ENCODE measurements around the gene IL20RB. TPM values are rescaled to one million over a fixed set of nuclear protein-coding genes. Genes with fewer than 3 reads are reported as not detected.

Gene IL20RB
- total RNA-seq, 1 donor, result 2.2 TPM

DNA sequence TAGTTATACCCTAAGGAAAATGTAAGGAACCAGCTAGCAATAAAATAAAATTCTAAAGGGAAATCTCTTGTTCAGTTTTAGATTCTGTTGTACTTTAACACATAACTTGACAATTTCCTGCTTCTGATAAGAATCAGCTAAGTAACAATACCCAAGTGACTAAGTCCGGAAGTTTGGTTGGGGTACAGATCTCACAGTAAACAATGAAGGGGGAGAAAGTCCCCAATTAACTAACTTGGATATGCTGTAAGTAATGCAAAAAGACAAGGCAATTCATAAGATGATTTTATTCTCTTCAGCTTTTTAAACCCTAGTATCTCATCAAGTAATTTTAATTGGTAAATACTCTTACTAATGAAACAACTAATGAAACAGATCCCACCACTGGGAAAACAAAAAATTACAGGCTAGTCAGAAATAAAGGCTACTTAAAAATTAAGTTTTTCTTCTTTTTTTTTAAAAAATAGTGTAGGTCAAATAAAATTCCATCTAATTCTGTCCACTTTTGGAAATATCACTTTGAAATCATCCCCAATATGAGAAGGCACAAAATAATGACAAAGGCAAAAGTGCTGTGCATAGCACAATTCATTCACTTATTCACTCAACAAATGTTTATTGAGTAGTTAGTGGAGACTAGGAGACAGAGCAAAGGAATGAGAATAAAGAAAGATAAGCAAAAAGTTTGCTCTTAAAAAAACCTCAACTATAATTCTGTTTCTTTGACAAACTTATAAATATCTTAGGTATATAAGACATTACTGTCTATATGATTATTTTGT is 37.8 kb upstream of the IL20RB start:
- no peak for DNase-seq (ENCODE audit: low read depth)
- no peak overlapping the region for H3K4me3 ChIP-seq (ENCODE audit: low read depth, low read length)
- TF ChIP-seq, protein P1, sequence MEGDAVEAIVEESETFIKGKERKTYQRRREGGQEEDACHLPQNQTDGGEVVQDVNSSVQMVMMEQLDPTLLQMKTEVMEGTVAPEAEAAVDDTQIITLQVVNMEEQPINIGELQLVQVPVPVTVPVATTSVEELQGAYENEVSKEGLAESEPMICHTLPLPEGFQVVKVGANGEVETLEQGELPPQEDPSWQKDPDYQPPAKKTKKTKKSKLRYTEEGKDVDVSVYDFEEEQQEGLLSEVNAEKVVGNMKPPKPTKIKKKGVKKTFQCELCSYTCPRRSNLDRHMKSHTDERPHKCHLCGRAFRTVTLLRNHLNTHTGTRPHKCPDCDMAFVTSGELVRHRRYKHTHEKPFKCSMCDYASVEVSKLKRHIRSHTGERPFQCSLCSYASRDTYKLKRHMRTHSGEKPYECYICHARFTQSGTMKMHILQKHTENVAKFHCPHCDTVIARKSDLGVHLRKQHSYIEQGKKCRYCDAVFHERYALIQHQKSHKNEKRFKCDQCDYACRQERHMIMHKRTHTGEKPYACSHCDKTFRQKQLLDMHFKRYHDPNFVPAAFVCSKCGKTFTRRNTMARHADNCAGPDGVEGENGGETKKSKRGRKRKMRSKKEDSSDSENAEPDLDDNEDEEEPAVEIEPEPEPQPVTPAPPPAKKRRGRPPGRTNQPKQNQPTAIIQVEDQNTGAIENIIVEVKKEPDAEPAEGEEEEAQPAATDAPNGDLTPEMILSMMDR (IDR thresholded peaks at IDR 0.05; ENCODE audit: insufficient read depth, low read depth, low read length), result no peak

DNA sequence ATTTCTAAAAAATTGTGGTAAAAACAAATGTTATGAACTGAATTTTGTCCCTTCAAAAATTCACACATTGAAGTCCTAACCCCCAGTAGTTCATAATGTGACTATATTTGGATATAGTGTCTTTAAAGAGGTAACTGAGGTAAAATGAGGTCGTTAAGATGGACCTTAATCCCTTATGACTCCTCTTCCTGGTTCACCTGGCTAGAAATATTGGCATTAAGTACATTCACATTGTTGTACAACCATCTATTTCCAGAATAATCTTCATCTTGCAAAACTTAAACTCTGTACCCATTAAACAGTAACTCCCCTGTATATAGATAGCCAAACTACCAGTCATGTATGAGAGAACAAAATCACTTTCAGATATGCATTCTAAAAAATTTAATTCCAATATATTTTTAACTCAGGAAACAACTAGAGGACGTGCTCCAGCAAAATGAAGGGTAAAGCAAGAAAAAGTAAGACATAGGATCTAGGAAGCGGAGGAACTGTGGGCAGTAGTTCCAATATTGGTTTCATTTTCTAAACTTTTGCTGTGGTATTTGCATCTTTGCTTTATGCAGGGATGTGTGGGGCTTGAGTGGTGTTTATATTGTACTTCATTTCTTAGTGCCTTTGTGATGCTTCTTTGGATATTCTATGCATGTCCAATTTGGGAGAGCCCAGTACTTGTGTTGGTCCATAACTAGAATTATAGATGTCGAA is 36.7 kb upstream of the IL20RB start:
- DNase-seq (ENCODE audit: low read depth), result no peak
- no peak overlapping the region for H3K4me3 ChIP-seq (ENCODE audit: low read depth, low read length)
- TF ChIP-seq, protein P1 (IDR thresholded peaks at IDR 0.05; ENCODE audit: insufficient read depth, low read depth, low read length), result no peak

DNA sequence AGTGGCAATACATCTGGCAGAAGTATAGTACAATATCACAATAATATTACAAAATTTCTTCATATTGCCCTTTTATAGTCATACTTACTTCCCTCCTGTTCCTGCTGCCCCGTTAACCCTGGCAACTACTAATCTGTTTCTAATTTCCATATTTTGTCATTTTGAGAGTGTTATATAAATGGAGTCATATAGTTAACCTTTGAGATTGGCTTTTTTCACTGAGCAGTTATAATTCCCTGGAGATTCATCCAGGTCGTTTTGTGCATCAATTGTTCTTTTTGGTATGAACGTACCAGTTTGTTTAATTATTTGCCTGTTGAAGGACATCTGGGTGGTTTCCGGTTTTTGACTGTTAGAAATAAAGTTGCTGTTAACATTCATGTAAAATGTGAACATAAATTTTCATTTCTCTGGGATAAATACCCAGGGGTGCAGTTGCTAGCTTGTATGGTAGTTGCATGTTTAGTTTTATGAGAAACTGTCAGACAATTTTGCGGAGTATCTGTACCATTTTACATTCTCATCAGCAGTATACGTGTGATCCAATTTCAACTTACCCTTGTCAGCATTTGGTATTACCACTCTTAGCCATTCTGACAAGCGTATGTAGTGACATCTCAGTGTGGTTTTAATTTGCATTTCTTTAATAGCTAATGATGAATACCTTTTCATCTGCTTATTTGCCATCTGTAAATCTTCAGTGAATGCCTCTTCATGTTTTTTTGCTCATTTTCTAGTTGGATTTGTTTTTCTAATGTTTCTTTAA is 32.2 kb upstream of the IL20RB start:
- H3K4me3 ChIP-seq (ENCODE audit: low read depth, low read length), result no peak overlapping the region
- TF ChIP-seq, protein P1 (IDR thresholded peaks at IDR 0.05; ENCODE audit: insufficient read depth, low read depth, low read length), result no peak
- no peak for DNase-seq (ENCODE audit: low read depth)

DNA sequence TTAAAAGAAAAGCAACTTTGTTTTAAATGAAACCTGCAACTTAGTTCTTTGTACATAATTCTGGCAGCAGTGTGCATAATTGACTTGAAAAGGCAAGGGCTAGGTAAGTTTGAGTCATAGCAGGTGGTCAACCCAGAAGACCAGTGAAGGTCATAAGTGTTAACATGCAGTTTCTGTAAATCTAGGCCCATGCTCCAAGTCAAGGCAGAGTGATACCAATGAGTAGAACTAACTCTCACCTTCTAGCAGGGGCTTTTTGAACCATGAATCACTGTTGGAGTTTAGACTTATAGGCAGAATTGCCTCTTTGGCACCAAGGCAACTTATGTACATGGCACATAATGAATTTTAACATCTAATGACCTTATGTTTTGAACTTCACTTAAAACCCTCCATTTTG is 29.5 kb upstream of the IL20RB start:
- H3K4me3 ChIP-seq (ENCODE audit: low read depth, low read length), result no peak overlapping the region
- no peak for DNase-seq (ENCODE audit: low read depth)
- TF ChIP-seq, protein P1 (IDR thresholded peaks at IDR 0.05; ENCODE audit: insufficient read depth, low read depth, low read length), result no peak

DNA sequence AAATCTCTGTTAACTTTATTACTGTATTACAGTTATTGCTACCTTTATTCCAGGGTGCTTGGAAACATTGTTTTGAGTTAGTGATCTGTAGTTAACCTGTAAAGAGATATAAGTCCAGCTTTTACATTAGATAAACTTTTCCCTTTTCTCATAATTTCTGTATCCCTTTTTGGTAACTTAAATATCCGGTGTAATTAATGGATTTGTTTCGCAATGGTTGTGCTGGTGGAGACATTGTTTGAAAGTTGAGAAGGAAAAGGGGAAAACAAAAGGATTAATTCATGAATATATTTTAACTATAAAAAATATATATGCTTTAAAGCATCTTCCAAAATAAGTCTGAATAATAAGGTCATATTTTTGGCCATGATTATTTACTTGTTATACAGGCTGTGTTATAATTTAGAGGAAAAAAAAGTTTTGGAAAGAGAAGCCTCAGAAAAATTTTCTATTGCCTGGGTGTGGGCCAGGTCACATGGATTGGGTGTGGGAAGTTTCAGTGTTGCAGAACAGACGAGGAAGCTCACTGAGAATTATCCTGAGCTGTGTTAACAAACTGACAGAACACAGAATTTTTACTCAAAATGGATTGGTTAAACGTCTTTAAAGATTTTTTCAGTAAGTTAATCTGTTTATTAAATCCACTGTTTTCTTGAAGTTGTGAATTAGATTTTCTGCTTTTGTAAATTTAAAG is 27.7 kb upstream of the IL20RB start:
- TF ChIP-seq, protein P1 (IDR thresholded peaks at IDR 0.05; ENCODE audit: insufficient read depth, low read depth, low read length), result no peak
- H3K4me3 ChIP-seq (ENCODE audit: low read depth, low read length), result no peak overlapping the region
- peak; percentile 72 for DNase-seq (ENCODE audit: low read depth)

DNA sequence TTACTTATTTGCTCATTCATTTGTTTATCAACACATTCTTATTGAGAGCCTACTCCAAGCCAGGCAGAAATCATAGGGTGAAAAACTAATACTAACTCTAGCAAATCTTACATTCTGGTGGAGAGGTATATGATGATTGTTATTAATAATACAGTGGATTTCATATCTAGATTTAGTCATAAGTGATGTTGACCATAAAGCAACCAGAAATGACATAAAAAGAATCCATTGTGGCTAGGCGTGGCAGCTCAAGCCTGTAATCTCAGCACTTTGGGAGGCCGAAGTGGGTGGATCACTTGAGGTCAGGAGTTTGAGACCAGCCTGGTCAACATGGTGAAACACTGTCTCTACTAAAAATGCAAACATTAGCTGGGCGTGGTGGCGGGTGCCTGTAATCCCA is 26.2 kb upstream of the IL20RB start:
- no peak for DNase-seq (ENCODE audit: low read depth)
- TF ChIP-seq, protein P1 (IDR thresholded peaks at IDR 0.05; ENCODE audit: insufficient read depth, low read depth, low read length), result no peak
- no peak overlapping the region for H3K4me3 ChIP-seq (ENCODE audit: low read depth, low read length)

Data from fibroblast of villous mesenchyme (primary cell).